ENCODE measurements around the gene WHAMM.
"Not testable (repeated sequence)": the region's sequence is repeated elsewhere in the genome, so short reads cannot be mapped to it uniquely, and the experiment has no call there.

WHAMM gene

DNA sequence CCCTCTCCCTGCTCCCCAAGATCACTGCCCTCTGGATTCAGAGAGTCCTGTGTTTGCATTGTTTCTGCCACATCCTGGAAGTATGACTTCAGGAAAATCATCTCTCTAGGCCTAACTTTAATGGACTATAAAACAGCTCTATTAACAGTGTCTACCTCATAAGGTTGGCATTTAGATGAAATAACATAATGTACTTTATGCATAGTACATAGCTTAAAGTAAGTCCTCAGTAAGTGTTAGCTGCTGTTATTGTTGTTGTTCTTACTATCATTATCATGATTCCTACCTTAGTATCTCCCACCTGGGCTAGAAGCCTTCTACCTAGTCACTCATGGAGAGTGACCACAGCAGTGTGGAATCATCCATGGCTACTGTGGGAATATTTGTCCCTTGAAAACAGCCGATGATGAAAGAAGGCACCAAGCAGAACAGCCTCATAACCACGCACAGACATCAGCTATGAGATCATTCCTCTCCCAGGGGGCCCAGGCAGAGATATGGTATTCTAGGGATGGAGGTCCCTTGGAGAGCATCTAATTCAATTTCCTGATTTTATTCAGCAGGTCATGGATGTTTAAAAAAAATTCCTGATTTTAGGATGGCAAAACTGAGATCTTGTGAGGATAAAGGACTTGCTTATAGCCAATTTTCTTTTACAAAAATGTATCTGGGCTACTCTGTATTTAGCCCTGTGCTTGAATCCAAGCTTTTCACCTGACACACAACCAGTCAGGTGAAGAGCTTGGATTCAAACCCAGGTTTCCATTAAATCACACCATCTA is 5.4 kb upstream of the WHAMM start:
- DNase-seq = no peak

DNA sequence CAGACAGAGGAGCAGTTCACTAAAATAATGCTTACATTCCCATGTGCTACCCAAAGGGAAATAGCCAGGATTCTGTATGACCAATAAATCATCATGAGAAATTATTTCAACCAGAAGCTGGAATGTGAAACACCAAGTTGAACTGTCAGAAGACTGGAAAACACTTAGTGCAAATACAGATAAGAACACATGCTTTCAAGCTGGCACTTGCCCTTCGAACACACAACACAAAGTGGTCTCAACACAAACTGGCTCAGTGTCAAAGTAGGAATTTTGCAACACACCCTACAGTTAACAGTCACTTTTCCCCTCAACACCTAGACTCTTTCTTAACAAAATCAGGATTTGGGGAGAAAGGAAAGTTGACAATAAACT is 4.9 kb upstream of the WHAMM start:
- DNase-seq = no peak

- no peak for DNase-seq
These were observed 3.4 kb upstream of the WHAMM start, which contains the start of gene FSD2 for GRCh38 chr15:82805994-82806406. Gene FSD2, minus strand, starts transcription at chr15:82806069. Its CDS starts 18,679 bp downstream, at chr15:82787390.

DNA sequence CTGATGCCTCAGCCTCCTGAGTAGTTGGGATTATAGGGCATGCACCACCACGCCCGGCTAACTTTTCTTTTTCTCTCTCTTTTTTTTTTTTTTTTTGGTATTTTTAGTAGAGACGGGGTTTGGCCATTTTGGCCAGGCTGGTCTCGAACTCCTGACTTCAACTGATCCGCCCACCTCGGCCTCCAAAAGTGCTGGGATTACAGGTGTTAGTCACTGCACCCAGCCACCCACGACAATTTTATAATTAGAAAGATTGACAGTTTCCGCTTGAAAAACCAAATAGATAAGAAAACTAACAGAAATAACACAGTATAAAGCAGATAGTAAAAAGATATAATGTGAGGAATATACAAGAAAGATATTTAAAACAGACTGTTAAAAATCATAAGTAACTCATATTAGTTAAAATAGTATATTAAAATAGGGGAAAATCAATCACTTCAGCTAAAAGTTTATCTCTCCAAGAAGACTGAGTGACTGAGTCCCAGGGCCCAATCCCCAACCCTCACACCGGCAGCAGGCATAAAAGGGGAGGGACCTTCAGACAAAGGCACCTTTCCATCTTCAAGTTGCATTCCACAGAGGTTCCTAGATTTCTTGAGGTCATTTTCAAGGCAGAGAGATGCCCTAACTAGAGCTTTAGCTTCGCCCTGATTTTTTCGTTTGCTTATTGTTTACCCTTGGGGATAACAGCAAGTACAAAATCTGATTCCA is 1.4 kb upstream of the WHAMM start:
- DNase-seq = no peak

DNA sequence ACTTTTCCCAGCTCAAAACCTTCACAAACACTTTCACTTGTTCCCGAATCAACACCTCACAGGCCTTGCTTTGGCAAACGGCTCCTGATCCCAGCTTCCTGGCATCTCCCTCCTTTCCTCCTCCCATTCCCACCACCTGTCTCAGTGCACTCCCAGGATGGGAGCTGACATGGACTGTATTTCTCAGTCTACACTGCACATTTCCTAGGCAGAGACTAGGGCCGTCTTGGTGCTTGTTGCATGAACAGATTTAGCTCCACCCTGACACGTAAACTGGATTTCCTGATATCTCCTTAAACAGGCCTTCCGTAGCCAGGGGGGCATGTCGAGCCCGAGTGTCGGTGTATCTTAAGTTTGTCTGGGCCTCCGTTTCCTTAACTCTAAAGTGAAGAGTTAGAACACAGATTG is 790 bp upstream of the WHAMM start:
- DNase-seq = no peak

- peak in 1 of 2 experiments; percentile 4 for DNase-seq
These were observed 847 bp downstream of the WHAMM start for GRCh38 chr15:82810061-82810889.

DNA sequence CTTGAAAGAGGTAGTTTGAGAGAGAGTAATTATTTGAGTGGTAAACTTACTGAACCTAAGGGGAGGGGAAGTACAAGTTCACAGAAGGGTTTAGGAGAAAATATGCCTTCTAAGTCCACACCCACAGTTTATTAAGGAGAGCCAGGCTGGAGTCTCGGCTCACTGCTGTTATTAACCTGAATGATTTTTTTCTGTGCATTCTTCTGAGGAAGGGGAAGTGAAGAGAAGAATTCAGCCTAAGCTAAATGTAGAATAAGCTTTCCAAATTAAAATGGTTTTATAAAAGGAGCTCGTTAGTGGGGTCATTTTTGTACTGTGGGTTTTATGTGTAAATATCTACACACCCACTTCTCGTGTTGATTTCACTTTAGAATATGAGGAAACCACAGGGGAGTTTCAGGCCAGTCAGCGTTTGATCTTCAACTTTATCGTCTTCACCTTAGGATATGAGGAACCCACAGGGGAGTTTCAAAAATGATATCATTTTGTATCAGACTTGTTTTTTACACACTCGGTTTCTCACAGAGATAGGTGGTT is 1.5 kb downstream of the WHAMM start:
- peak in 1 of 2 experiments; percentile 52 for DNase-seq

DNA sequence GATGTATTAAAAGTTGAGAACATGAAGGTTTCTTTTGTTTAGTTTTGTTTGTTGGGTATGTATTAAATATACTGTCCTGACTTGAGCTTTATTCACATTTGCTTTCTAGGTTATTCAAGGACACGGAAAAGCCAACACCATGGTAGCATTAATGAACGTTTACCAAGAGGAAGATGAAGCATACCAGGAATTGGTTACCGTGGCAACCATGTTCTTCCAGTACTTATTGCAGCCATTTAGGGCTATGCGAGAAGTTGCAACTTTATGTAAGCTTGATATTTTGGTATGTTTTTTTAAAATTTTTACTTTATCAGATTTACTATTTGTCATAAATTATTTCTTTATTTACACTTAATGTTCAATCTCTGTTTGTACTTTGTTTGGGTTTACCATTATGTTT is 3.6 kb downstream of the WHAMM start:
- DNase-seq = no peak

- DNase-seq = no peak
These were observed 10.7 kb downstream of the WHAMM start for GRCh38 chr15:82820128-82820527.

- DNase-seq = not testable (repeated sequence)
These were observed 12.0 kb downstream of the WHAMM start for GRCh38 chr15:82821396-82821795.

DNA sequence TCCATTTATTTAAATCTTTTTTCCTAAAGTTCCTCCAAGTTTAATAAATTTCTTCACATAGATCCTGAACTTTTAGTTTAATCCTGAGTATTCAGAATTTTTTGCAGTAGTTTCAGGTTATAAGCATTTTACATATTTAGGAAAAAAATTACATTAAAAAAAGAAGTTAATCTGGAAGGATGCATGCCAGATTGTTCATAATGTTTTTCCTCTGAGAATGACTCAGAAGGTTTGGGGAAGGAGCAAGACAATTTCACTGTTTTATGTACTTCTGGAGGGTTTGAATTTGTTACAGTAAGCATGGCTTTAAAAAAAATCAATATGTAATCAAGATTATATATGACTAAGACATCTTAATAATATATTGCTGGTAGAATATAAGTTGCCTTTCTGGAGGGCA is 12.4 kb downstream of the WHAMM start:
- not testable (repeated sequence) for DNase-seq

DNA sequence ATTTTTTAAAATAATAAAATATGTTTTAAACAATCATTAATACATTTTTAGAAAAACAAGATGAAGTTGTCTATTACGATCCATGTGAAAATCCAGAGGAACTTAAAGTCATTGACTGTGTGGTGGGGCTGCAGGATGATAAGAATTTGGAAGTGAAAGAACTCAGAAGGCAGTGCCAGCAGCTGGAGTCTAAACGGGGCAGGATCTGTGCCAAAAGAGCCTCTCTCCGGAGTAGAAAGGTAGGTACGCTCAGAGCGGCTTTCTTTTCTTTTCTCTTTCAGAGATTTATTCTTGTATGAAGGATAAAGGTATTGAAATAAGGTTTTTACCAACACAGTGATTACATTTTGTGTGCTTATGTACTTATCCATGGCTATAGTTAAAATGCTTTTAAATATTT is 13.6 kb downstream of the WHAMM start:
- no peak for DNase-seq

DNA sequence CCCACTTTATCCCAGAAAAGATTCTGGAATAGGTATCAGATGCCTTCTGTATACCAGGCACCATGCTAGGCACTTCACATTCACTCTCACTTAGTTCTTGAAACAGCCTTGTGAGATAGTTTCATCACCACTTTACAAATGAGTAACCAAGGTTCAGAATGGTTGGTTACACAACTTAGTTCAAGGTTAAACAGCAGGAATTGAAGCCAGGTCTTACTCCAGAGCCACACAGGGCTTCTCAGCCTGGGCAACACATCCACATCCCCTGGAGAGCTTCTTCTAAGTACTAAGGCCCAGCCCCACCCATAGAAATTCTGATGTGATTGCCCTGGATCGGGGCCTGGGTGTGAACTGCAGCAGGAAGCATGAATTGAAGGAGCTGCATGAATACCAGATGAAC is 18.6 kb downstream of the WHAMM start:
- no peak for DNase-seq

- DNase-seq = no peak
These were observed 19.8 kb downstream of the WHAMM start for GRCh38 chr15:82829234-82829633.

DNA sequence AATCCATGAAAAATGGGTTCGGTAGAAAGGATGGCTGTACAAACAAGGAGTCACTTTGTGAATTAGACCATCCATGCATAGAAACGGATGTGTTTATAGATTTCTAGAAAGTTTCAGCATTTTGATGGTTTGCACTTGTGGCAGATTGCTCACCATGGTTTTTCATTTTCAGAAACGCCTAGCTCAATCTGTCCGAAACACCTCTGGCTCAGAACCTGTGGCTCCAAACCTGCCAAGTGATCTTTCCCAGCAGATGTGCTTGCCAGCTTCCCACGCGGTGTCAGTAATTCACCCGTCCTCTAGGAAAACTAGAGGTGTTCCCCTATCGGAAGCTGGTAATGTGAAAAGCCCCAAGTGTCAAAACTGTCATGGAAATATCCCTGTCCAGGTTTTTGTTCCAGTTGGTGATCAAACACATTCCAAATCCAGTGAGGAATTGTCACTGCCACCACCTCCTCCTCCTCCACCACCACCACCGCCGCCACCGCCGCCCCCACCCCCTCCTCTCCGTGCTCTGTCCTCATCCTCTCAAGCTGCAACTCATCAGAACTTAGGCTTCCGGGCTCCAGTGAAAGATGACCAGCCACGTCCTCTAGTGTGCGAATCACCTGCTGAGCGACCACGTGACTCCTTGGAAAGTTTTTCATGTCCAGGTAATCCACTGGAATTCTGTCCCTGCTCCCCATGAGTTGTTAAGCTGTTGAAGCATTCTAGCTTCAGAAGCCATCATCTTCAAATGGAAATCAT is 21.2 kb downstream of the WHAMM start:
- DNase-seq = no peak

GRCh38 chr15:82831894-82832600 is 22.6 kb downstream of the WHAMM start:
- DNase-seq = no peak

DNA sequence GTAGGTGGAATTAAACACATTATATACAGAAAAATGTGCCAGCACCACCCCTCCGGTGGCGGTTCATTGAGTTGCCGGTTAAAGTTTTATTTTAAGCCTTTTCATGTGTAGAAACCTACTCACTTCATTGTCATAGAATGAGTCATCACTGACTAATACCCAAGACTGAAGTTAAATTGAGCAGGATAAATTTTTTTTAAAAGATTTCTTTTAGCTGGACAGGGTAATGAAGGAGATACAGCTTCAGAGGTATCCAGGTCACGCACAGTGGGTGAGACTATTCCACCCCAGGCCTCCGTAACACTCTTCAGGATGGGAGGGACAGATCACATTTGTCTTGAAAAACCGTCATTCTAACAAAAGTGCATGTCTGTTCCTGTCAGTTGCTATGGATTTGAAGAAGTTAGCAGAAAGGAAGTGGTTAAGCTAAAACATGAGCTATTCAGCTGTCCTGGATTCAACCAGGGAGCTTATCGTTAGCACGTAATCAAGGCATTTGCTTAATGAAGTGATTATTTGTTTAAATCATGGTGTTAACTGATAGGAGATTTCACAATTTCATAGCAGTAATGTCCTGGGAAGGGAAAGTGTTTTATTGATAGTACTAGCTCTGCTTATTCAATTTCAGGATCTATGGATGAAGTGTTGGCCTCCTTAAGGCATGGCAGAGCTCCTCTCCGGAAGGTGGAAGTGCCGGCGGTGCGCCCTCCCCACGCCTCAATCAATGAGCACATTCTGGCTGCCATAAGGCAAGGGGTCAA is 23.4 kb downstream of the WHAMM start:
- peak; percentile 27 to 55 for DNase-seq

- DNase-seq = no peak
These were observed 23.9 kb downstream of the WHAMM start for GRCh38 chr15:82833362-82833682.

DNA sequence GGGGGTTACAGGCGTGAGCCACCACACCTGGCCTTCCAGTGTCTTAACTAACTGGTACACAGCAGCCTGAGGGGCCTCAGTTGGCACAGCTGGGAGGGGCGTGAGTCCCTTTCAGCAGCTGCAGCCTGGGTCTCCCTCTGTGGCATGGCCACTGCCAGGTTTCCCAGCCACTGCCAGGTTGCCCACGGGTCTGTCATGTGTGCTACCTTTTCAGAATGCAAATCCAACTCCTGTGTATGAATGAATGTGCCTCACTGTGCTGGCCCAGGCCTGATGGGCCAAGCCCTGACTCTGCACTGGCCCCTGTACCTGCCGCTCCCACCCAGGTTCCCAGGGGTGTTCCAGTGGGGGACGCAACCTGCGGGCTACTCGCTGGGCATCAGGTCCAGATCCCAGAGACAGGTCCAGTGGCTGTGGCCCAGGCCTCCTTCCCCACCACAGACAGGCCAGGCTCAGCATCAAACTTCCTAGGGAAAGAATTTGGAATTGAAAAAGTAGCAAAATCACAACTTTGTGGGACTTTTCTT is 26.0 kb downstream of the WHAMM start:
- no peak for DNase-seq

DNA sequence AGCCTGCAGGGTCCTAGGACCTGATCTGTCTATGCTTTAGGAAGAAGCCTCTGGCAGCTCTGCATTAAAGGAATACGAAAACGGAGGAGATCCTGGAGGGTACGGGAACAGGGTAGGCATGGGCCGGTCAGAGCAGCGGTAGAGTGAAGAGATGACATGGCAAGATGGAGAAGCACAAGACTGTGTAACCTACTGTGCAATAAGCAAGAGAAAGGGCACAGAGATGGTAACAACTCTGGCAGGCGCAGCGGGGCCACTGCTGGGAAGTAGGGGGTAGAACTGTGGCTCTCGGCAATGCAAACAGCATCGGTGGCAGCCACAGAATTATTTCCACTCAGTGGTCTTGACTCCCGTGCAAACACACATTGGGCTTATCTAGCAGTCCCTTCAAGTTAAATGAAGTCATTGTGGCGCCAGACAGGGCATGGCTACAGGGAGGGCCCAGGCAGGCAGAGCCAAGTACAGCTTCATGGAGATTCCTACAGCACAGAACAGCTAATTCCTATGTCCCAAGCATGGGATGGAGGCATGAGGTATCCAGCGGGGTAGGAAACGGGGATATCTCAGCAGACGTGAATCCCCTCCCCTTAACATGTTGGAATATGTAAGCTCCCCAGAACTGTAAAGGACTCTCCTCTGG is 28.8 kb downstream of the WHAMM start:
- DNase-seq = no peak
